HTERT RPE-1 (cell line): ENCODE data around the gene SYPL2.
"Not testable (repeated sequence)": the region's sequence is repeated elsewhere in the genome, so short reads cannot be mapped to it uniquely, and the experiment has no call there.

ENCODE experiments used
- in situ Hi-C: fragments of 300-500 bp; cut with MboI; formaldehyde crosslinking; loops from 4 replicates; pipeline ENCODE4 v1.14.3; 2020; ENCODE audit warnings: low sequenced_read_pairs

The SYPL2 gene

GRCh38 chr1:109470245-109470644, 3.9 kb downstream of the SYPL2 start:
- in situ Hi-C loops: no loop called here

DNA sequence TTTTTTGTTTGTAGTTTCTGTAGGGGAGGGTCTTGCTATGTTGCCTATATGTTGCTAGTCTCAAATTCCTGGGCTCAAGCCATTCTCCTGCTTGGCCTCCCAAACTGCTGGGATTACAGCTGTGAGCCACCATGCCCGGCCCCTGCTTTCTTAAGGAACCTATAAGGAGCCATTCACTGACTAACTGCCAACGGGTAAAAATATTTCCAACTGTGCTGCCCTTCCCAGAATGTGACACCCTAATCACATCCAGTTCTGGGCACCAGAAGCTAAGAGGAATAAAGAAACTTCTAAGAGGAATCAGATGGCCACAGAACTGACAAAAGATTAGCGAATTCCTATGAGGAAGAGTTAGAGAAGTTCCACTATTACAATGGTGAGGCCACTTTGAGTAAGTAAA, 6.4 kb downstream of the SYPL2 start:
- in situ Hi-C loops: no loop called here

DNA sequence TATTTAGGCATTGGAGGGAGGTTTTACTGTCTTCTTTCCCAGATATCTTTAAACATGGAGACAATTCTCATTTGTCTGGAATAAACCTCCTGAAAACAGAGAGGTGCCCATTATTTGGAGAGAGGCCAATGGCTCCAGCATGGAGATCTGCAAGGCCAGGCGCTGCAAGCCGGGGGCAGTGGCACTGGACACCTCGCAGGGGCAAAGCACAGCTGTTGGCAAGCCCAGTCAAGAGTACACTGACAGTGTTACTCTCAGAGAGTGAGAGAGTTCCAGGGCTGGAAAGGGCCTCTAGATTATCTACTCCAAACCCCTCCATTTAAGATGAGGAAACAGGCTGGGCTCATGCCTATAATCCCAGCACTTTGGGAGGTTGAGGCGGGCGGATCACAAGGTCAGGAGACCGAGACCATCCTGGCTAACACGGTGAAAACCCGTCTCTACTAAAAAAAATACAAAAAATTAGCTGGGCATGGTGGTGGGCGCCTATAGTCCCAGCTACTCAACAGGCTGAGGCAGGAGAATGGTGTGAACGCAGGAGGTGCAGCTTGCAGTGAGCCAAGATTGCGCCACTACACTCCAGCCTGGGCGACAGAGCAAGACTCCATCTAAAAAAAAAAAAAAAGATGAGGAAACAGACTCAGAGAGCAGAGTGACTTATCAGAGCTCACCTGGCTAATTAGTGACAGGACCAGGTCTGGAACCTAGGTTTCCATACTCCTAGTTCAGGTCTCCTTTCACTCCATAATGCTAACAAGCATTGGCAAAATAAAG, 7.1 kb downstream of the SYPL2 start:
- in situ Hi-C loops: not testable (repeated sequence)

- in situ Hi-C loops: no loop called here
Measured at GRCh38 chr1:109474697-109475096, 8.4 kb downstream of the SYPL2 start.

DNA sequence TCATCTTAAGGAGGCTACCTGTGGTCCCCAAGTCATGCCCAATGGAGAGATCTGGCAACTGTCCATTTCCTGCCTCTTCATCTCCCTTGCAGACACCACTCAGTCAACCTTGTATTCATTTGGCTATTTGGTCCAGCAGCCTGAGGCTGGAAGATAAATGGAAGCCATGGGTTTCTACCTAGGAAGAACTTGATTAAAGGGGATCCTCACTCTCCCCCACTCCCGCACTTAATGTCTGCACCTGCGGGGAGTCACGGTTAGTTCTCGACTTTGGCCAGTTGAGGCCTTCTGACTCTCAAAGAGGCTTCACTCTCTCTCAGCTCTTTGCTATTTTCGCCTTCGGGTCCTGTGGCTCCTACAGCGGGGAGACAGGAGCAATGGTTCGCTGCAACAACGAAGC, 8.9 kb downstream of the SYPL2 start:
- in situ Hi-C loops: no loop called here

DNA sequence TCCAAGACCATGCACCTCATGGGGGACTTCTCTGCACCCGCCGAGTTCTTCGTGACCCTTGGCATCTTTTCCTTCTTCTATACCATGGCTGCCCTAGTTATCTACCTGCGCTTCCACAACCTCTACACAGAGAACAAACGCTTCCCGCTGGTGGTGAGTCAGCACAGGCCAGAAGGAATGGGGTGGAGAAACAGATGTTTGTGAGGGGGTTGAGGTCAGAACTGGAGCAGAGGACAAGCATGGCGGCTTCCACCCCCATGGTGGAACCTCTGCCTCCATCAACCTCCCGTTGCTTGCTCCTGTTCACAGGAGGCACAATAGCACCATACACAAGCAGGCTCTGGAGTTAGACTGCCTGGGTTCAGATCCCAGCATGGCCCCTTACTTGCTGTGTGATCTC, 10.5 kb downstream of the SYPL2 start:
- in situ Hi-C loops: no loop called here

- in situ Hi-C loops: no loop called here
Measured at GRCh38 chr1:109477821-109478220, 11.5 kb downstream of the SYPL2 start.

- in situ Hi-C loops: no loop called here
Measured at GRCh38 chr1:109478806-109479205, 12.5 kb downstream of the SYPL2 start.

DNA sequence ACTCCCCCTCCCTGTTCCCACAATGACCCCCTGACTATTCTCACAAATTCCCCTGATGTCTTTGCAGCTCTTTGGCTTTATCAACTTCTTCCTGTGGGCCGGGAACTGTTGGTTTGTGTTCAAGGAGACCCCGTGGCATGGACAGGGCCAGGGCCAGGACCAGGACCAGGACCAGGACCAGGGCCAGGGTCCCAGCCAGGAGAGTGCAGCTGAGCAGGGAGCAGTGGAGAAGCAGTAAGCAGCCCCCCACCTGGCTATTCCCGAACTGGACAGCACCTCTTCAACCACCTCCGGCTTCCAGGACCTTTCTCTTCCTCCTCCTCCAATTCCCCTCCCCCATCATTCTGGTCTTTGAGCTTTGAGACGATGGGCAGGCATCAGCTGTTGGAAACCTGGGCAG, 13.0 kb downstream of the SYPL2 start:
- in situ Hi-C loops: no loop called here

GRCh38 chr1:109479901-109480300, 13.6 kb downstream of the SYPL2 start:
- in situ Hi-C loops: no loop called here

GRCh38 chr1:109481646-109482045, 15.3 kb downstream of the SYPL2 start:
- in situ Hi-C loops: no loop called here

GRCh38 chr1:109482242-109482641, 15.9 kb downstream of the SYPL2 start:
- in situ Hi-C loops: no loop called here

DNA sequence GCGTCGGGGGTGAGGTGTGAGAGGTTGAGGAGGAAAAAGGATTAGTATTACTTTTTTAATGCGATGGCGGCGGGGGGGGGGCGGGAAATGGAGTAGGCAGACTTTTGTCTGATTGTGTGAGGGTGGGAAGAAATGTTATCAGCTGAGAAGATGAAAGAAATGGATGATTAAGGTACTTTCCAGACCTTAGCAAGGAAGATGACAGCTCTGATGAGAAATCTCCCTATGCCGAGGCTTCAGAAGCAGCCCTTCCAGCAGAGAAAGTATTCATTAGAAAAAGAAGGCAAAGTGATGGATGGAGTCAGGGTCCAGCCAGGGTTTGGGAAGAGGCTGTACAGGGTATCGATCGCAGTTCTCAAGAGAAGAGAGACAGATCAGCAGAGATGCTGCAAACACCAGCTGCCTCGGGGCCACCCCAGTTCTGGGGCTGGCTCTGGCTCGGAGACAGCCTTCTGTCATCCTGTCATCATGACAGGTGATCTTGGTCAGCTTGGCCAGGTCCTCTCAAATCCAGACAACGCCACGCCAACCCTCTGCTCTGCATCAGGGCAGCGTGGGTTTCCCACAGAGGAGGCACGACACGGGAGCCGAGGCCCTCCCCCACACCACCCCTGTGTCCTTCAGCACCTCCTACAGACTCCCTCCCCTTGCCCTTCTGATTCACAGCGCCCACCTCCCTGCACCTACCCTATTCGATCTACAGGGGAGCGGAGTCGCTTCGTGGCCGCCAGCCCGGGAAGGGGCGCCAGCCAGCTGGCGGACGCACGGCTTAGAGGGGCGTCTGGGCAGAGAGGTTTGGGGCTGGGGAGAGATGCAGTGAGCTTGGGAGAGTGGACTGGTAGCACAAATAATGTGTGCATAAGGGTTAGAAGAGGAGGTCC, 16.7 kb downstream of the SYPL2 start:
- in situ Hi-C loops: no loop called here

DNA sequence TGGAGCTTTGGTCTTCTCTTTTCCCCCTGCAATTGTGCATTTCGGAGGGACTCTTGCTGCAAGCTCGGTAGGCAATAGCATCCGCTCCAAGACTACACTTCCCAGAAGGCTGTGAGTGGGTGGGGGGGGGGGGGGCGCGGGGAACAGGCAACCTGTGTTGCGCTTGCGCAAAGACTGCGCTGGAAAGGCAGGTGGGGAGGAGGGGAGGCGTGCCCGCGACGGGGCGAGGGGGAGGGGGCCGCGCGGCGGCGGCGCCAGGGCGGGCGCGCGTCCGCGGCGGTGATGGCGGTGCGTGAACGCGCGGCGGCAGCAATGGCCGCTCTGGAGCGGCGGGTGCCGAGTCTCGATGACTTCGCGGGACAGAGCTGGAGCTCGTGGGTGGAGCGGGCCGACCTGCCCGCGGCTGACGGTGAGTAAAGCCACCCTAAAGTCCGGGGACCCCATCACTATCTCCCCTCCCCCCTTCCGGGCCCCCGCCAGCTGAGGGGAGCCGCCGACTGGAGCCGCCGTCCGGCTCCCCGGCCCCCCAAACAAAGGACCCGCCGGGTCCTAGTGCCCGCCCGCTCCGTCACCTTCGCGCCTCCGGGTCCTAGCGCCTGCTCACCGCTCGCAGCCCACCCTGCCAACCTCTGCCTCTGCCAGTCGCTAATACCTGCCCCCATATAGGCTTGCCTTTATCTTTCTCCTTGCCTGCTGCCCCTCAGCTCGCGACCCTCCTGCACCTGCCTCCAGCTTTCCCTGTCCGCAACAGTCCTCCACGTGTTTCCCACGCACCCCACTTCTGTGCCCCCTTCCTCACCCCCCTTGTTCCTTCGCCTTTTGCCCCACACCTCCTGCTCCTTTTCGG, 17.5 kb downstream of the SYPL2 start, which contains the start of gene ATXN7L2:
Gene ATXN7L2 (plus strand): TSS at position 234 of the 847 bp plus-strand sequence. CDS start 49 bp downstream, at position 283.
- in situ Hi-C loops: no loop called here

- in situ Hi-C loops: no loop called here
Measured at GRCh38 chr1:109484519-109484975, 18.2 kb downstream of the SYPL2 start.

DNA sequence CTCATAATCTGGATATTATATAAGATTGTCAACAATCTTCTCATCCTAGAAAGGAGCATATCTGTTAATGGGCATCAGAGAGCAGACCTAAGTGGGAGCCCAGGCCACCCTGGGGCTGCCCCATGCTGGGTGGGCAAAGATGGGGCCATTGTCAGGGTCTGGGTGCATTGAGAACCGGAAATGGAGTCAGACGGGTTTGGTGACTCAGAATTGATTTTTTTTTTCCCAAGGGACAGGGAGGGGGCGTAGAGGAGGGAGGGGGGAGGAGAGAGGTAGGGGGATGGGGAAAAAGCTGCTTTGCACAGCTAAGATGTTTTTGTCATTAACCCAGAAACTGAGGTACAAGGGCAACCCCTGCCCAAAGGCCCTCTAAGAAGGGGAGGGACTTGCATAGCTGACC, 18.7 kb downstream of the SYPL2 start:
- in situ Hi-C loops: no loop called here

DNA sequence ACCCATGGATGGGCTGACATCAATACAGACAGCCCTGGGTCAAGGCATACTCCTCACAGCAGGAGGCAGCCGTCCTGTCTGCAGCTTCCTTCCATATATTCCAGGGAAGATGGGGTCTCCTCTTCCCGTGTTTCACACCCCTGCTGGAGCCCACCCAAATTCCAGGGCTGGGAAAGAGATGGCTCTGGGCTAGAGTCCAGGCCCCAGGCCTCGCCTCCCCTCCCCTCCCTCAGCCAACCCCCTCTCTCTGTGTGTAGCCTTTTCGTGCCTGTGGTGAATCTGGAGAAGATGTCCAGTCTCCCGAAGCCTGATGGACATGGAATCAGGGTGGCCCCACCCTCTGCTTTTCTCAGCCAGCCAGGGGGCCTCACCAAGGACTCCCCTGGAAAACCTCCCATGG, 20.9 kb downstream of the SYPL2 start:
- in situ Hi-C loops: no loop called here

DNA sequence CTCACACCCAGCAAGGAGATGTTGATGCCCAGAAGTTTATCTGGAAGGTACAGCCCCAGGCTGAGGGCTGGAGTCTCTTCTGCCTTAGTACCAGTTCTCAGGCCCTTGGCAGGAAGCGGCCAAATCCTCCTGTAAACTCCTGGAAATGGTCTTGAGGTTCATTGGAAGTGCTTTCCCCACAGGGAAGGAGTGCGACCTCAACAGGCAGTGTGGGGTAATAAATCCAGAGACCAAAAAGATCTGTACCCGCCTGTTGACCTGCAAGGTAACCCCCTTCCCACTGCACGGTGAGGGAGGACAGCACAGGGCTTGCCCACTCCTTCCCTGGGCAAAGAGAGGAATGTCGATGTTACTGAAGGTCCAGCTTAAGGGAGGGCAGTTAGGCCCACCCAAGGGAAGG, 21.9 kb downstream of the SYPL2 start:
- in situ Hi-C loops: no loop called here

GRCh38 chr1:109488696-109489095, 22.4 kb downstream of the SYPL2 start:
- in situ Hi-C loops: no loop called here

- in situ Hi-C loops: no loop called here
Measured at GRCh38 chr1:109490029-109490933, 23.9 kb downstream of the SYPL2 start.
